HCT116 (cell line): ENCODE measurements around the gene CTNND2. TPM values are rescaled to one million over a fixed set of nuclear protein-coding genes. Genes with fewer than 3 reads are reported as not detected.

Experiments used
- ATAC-seq: fragments of 200-7000 bp; cut with Tn5 transposase; 2 replicates; pipeline ENCODE4 v1.9.1; 2020; ENCODE audit warnings: mild to moderate bottlenecking, moderate library complexity
- BruUV-seq: library from RNA; stranded (reverse); fragments of 400-500 nt; replicated peaks from 2 replicates; lab custom pipeline; 2021; lab: Mats Ljungman, UMichigan
- CTCF ChIA-PET: fragments of 300-600 bp; sonication (Branson Sonifier 250); formaldehyde crosslinking; loops from one replicate; lab custom pipeline; 2021; ENCODE audit warnings: antibody characterized with exemption; lab: Charles Lee
- POLR2A ChIA-PET: fragments of 300-600, 350-600 bp; sonication (Branson Sonifier 250); formaldehyde crosslinking; loops from one replicate; lab custom pipeline; 2021; ENCODE audit warnings: antibody characterized with exemption; lab: Charles Lee
- RAD21 ChIA-PET, 2 experiments: fragments of 300-600 bp; sonication (Branson Sonifier 250); formaldehyde crosslinking; loops; one replicate each; lab custom pipeline; 2023; ENCODE audit warnings: low total read pairs in 2 of 2; ENCODE audit not compliant: uncharacterized antibody in 2 of 2, unreplicated experiment in 2 of 2, low non-redundant PET in 1 of 2; lab: Charles Lee
- DNase-seq: peaks from one replicate; pipeline ENCODE4 v3.0.0-alpha.2; 2010; ENCODE audit warnings: low read depth, low spot score
- H2AFZ ChIP-seq: fragments of 200-600 bp; shearing (Covaris generic), sonication (generic); 2 replicates; pipeline ENCODE4 v1.6.1; 2017; ENCODE audit warnings: low read depth, mixed run types, mixed read lengths, antibody characterized with exemption, low read length; ENCODE audit not compliant: poor library complexity, severe bottlenecking
- H3K27ac ChIP-seq: 2 replicates; pipeline ENCODE4 v1.5.1; 2012; ENCODE audit warnings: low read depth, low read length
- H3K27me3 ChIP-seq: fragments of 200-600 bp; sonication (generic); 2 replicates; pipeline ENCODE4 v1.6.1; 2016; ENCODE audit warnings: mixed run types, low read length, mixed read lengths; ENCODE audit not compliant: insufficient read depth
- H3K36me3 ChIP-seq, 2 experiments: fragments of 200-500 bp in 1 of 2; fragments of 200-600 bp in 1 of 2; sonication (Bioruptor generic) in 1 of 2; sonication (generic) in 1 of 2; 2 replicates each; pipeline versions ENCODE4 v1.5.1 to v1.6.1; 2014 to 2016; ENCODE audit warnings: low read length in 2 of 2, inconsistent platforms in 1 of 2, mixed read lengths in 1 of 2, mixed run types in 1 of 2; ENCODE audit not compliant: insufficient read depth in 2 of 2, control insufficient read depth in 1 of 2
- H3K4me1 ChIP-seq, 2 experiments: fragments of 200-600 bp in 1 of 2; sonication (generic) in 1 of 2; 2 replicates each; pipeline versions ENCODE4 v1.5.1 to v1.6.1; 2012 to 2017; ENCODE audit warnings: low read length in 2 of 2, inconsistent platforms in 1 of 2, mild to moderate bottlenecking in 1 of 2, mixed read lengths in 1 of 2, mixed run types in 1 of 2, moderate library complexity in 1 of 2; ENCODE audit not compliant: insufficient read depth in 2 of 2, control insufficient read depth in 1 of 2
- H3K4me2 ChIP-seq: fragments of 200-600 bp; sonication (generic); 2 replicates; pipeline ENCODE4 v1.6.1; 2017; ENCODE audit warnings: mixed run types, low read length, mixed read lengths
- H3K4me3 ChIP-seq, 2 experiments: fragments of 200-600 bp in 1 of 2; sonication (generic) in 1 of 2; replicated peaks in 1 of 2; 2 replicates each; pipeline ENCODE4 v1.5.1; 2011 to 2016; ENCODE audit warnings: low read length in 2 of 2, control low read depth in 1 of 2, low read depth in 1 of 2, mild to moderate bottlenecking in 1 of 2, mixed read lengths in 1 of 2, mixed run types in 1 of 2
- H3K79me2 ChIP-seq: fragments of 200-600 bp; sonication (generic); 2 replicates; pipeline ENCODE4 v1.6.1; 2017; ENCODE audit warnings: mild to moderate bottlenecking, mixed run types, low read length, moderate library complexity, mixed read lengths; ENCODE audit not compliant: insufficient read depth
- H3K9ac ChIP-seq: fragments of 200-600 bp; sonication (generic); 2 replicates; pipeline ENCODE4 v1.6.1; 2016; ENCODE audit warnings: low read length, mixed read lengths
- H3K9me2 ChIP-seq: fragments of 200-600 bp; sonication (generic), shearing (Covaris generic); 2 replicates; pipeline ENCODE4 v1.6.1; 2017; ENCODE audit warnings: mixed run types, mild to moderate bottlenecking, moderate library complexity; ENCODE audit not compliant: insufficient read depth
- H3K9me3 ChIP-seq, 2 experiments: fragments of 200-500 bp in 1 of 2; fragments of 200-600 bp in 1 of 2; sonication (Bioruptor generic) in 1 of 2; sonication (generic) in 1 of 2; 2 replicates each; pipeline ENCODE4 v1.6.1; 2014 to 2017; ENCODE audit warnings: low read length in 2 of 2, mixed read lengths in 2 of 2, inconsistent platforms in 1 of 2, low read depth in 1 of 2, mild to moderate bottlenecking in 1 of 2, mixed run types in 1 of 2, moderate library complexity in 1 of 2; ENCODE audit not compliant: control insufficient read depth in 1 of 2, insufficient read depth in 1 of 2
- H4K20me1 ChIP-seq: fragments of 200-600 bp; sonication (generic), shearing (Covaris generic); 2 replicates; pipeline ENCODE4 v1.6.1; 2017; ENCODE audit warnings: mixed run types, mild to moderate bottlenecking, moderate library complexity; ENCODE audit not compliant: insufficient read depth
- CBX3 ChIP-seq: IDR thresholded peaks from 2 replicates; pipeline ENCODE4 v1.6.1; 2012; ENCODE audit warnings: low read depth
- CEBPB ChIP-seq: IDR thresholded peaks from 2 replicates; pipeline ENCODE4 v1.6.1; 2012; ENCODE audit warnings: low read depth
- ELF1 ChIP-seq: IDR thresholded peaks from 2 replicates; pipeline ENCODE4 v1.6.1; 2012; ENCODE audit warnings: low read depth, borderline replicate concordance
- FOSL1 ChIP-seq: IDR thresholded peaks from 2 replicates; pipeline ENCODE4 v1.6.1; 2012; ENCODE audit warnings: low read depth
- POLR2AphosphoS5 ChIP-seq: IDR thresholded peaks from 2 replicates; pipeline ENCODE4 v1.6.1; 2011; ENCODE audit warnings: mild to moderate bottlenecking, low read depth, low read length, moderate library complexity
- SIN3A ChIP-seq: IDR thresholded peaks from 2 replicates; pipeline ENCODE4 v1.6.1; 2012; ENCODE audit warnings: low read depth
- SP1 ChIP-seq: IDR thresholded peaks from 2 replicates; pipeline ENCODE4 v1.6.1; 2012; ENCODE audit warnings: low read depth
- SRF ChIP-seq: IDR thresholded peaks from 2 replicates; pipeline ENCODE4 v1.6.1; 2012; ENCODE audit warnings: low read depth
- TCF7L2 ChIP-seq: IDR thresholded peaks from 2 replicates; pipeline ENCODE4 v1.7.0; 2011; ENCODE audit warnings: borderline replicate concordance, inconsistent platforms; ENCODE audit not compliant: insufficient read depth, insufficient read length; ENCODE audit errors: extremely low read depth
- ZBTB33 ChIP-seq: IDR thresholded peaks from 2 replicates; pipeline ENCODE4 v1.6.1; 2011; ENCODE audit warnings: mild to moderate bottlenecking, low read length, moderate library complexity; ENCODE audit not compliant: insufficient replicate concordance; ENCODE audit errors: extremely low read depth
- ZNF274 ChIP-seq: fragments of 200-500 bp; sonication (Bioruptor generic); IDR thresholded peaks from 2 replicates; pipeline ENCODE4 v1.6.1; 2014; ENCODE audit warnings: mild to moderate bottlenecking, low read depth, low read length, inconsistent platforms
- intact Hi-C: fragments of 100-400 bp; cut with micrococcal nuclease; formaldehyde crosslinking; loops from 2 replicates; pipeline ENCODE4 v1.10.0; 2022
- total RNA-seq: library from RNA; stranded (reverse); gene quantifications from one replicate; pipeline ENCODE4 v1.2.1, GENCODE V29; 2021; ENCODE audit not compliant: unreplicated experiment
- TF ChIP-seq, protein P1 (sequence below): IDR thresholded peaks from 2 replicates; pipeline ENCODE4 v1.6.1; 2012; ENCODE audit warnings: low read depth

CTNND2 gene
- total RNA-seq, 1 experiment from 2014 or later: not detected

DNA sequence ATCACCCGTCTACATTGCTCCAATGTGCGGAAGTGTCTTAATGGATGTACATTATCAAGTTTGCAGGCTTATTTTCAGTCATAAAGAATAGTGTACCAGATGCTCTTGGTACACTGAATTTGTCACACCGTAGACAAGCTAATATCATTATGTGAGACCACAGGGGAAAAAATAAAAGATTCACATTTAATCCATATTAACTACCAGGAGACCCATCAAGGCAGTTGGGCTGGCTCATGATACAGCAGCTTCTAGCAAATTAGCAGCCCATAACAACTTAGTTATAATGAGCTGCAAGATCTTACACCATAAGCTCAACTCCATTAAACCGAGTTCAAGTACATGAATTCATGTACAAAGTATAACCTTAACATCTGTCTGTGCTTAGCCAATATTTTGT lies 324.9 kb downstream of the CTNND2 start (continued):
- TF ChIP-seq SP1 (no peak), CBX3 (no peak)
- TF ChIP-seq, all 23 proteins: peak for 0

- ChIA-PET CTCF (no interaction called here), POLR2A (no interaction called here)
- ATAC-seq: no peak
- no peak for TF ChIP-seq ELF1
- TF ChIP-seq, protein P1, sequence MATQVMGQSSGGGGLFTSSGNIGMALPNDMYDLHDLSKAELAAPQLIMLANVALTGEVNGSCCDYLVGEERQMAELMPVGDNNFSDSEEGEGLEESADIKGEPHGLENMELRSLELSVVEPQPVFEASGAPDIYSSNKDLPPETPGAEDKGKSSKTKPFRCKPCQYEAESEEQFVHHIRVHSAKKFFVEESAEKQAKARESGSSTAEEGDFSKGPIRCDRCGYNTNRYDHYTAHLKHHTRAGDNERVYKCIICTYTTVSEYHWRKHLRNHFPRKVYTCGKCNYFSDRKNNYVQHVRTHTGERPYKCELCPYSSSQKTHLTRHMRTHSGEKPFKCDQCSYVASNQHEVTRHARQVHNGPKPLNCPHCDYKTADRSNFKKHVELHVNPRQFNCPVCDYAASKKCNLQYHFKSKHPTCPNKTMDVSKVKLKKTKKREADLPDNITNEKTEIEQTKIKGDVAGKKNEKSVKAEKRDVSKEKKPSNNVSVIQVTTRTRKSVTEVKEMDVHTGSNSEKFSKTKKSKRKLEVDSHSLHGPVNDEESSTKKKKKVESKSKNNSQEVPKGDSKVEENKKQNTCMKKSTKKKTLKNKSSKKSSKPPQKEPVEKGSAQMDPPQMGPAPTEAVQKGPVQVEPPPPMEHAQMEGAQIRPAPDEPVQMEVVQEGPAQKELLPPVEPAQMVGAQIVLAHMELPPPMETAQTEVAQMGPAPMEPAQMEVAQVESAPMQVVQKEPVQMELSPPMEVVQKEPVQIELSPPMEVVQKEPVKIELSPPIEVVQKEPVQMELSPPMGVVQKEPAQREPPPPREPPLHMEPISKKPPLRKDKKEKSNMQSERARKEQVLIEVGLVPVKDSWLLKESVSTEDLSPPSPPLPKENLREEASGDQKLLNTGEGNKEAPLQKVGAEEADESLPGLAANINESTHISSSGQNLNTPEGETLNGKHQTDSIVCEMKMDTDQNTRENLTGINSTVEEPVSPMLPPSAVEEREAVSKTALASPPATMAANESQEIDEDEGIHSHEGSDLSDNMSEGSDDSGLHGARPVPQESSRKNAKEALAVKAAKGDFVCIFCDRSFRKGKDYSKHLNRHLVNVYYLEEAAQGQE: no peak
- no peak for TF ChIP-seq POLR2AphosphoS5
- no peak for TF ChIP-seq ZBTB33
- no peak for TF ChIP-seq CEBPB
- no peak for TF ChIP-seq SP1
- TF ChIP-seq FOSL1: no peak
- TF ChIP-seq ZNF274: no peak
- TF ChIP-seq SRF: no peak
- TF ChIP-seq TCF7L2: no peak
- no peak for TF ChIP-seq SIN3A
- TF ChIP-seq, all 23 proteins: peak for 0
- Histone ChIP-seq H3K4me3 (no peak overlapping the region), H3K27me3 (no peaks in the 10 kb centered on the region), H3K4me1 (no peaks in the 10 kb centered on the region; a peak in 1 of 4 replicates), H3K9ac (no peak overlapping the region), H3K27ac (no peak overlapping the region), H3K9me2 (no peaks in the 10 kb centered on the region), H3K9me3 (peaks cover 3 to 21% of the 10 kb centered on the region in 2 experiments; a peak in 2 of 4 replicates), H3K79me2 (no peaks in the 10 kb centered on the region), H2AFZ (no peak overlapping the region), H3K36me3 (no peaks in the 10 kb centered on the region), H3K4me2 (no peak overlapping the region), H4K20me1 (no peaks in the 10 kb centered on the region)
- intact Hi-C loops: no loop called here
- RAD21 ChIA-PET: no interaction called here
- BruUV-seq: no TSS peak
- no peak for DNase-seq
Measured at GRCh38 chr5:11574787-11575186, 329.5 kb downstream of the CTNND2 start.
